Measurements from ENCODE around the gene HNRNPH1. TPM values are rescaled to one million over a fixed set of nuclear protein-coding genes. Genes with fewer than 3 reads are reported as not detected.

The HNRNPH1 gene
- total and polyA plus RNA-seq, 2 of the 8 experiments (the other 6 are each of a cell fraction or from before 2014, with no cell fraction given): 170 to 735 TPM

DNA sequence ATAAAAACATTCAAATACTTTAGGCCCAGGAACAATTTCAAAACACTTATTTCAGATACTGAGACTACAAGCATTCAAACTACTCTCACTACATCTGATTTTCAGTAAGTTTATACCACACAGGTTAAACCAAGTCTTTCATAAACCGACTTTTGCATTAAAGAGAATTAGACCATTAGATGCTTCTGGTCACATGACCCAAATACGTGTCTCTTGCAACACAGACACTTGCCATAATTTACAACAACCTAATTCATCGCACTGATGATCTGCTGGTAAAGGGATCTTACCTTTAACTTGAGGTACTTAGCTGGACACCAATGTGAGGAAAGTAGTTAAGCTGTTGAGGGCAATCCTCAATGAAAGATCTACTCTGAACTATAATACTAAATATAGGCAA lies 3.2 kb downstream of the HNRNPH1 start (continued):
- TF ChIP-seq RAD21 (IDR thresholded peaks at IDR 0.05 in 1 of 2, conservative IDR thresholded peaks at IDR 0.05 in 1 of 2; ENCODE audit: low read depth in 2 of 2, low read length in 2 of 2): no peak

Data from H1 (cell line).